Gastroesophageal sphincter (tissue), 4 donors: Measurements from ENCODE around the gene MAML3. TPM values are rescaled to one million over a fixed set of nuclear protein-coding genes. Genes with fewer than 3 reads are reported as not detected.

Experiments
- ATAC-seq: fragments of 150-250 bp; one replicate; pipeline ENCODE4 v1.9.1; 2016; ENCODE audit warnings: mild to moderate bottlenecking, moderate library complexity
- H3K27ac ChIP-seq, 4 donors: fragments of 200-600 bp; sonication (generic) in 3 of 4; 1 replicate in 3 of 4; 2 replicates in 1 of 4; pipeline ENCODE4 v1.5.1; 2016 to 2019
- H3K27me3 ChIP-seq: fragments of 200-600 bp; sonication (generic); one replicate; pipeline ENCODE4 v1.5.1; 2019
- H3K36me3 ChIP-seq, 2 donors: fragments of 200-600 bp; sonication (generic); one replicate each; pipeline ENCODE4 v1.5.1; 2019; ENCODE audit warnings: control low read depth in 1 of 2
- H3K4me1 ChIP-seq, 3 donors: fragments of 200-600 bp; sonication (generic); 1 replicate in 2 of 3; 2 replicates in 1 of 3; pipeline ENCODE4 v1.5.1; 2016 to 2019; ENCODE audit warnings: control low read depth in 2 of 3
- H3K4me3 ChIP-seq, 2 donors: fragments of 200-600 bp; sonication (generic); one replicate each; pipeline ENCODE4 v1.5.1; 2019; ENCODE audit warnings: mild to moderate bottlenecking in 1 of 2, moderate library complexity in 1 of 2
- H3K9me3 ChIP-seq, 3 donors: fragments of 200-600 bp; sonication (generic); one replicate each; pipeline ENCODE4 v1.5.1; 2017 to 2019; ENCODE audit warnings: control low read depth in 2 of 3
- CTCF ChIP-seq, 4 experiments: fragments of 200-600 bp in 2 of 4; fragments of 450-650 bp in 2 of 4; sonication (generic) in 1 of 4; IDR thresholded peaks; one replicate each; pipeline ENCODE4 v1.5.1; 2017 to 2019; ENCODE audit warnings: antibody characterized with exemption in 4 of 4, mild to moderate bottlenecking in 2 of 4, moderate library complexity in 2 of 4
- EP300 ChIP-seq: sonication (generic); formaldehyde crosslinking; IDR thresholded peaks from one replicate; pipeline ENCODE4 v1.6.1; 2017; ENCODE audit warnings: antibody characterized with exemption, mild to moderate bottlenecking
- POLR2A ChIP-seq, 2 donors: fragments of 450-650 bp; IDR thresholded peaks; one replicate each; pipeline ENCODE4 v1.6.1; 2017; ENCODE audit warnings: antibody characterized with exemption in 2 of 2, mild to moderate bottlenecking in 2 of 2, moderate library complexity in 1 of 2
- POLR2AphosphoS5 ChIP-seq: sonication (generic); formaldehyde crosslinking; IDR thresholded peaks from one replicate; pipeline ENCODE4 v1.6.1; 2017; ENCODE audit warnings: antibody characterized with exemption
- WGBS, 2 donors: methylation state at CpG; one replicate each; pipeline ENCODE4 v1.1.5; 2018; ENCODE audit warnings: low coverage in 1 of 2; 5-methylcytosine and 5-hydroxymethylcytosine counted together
- total RNA-seq, 4 donors: library from RNA; depleted of rRNA; stranded (reverse); fragments of >200 nt; gene quantifications; one replicate each; pipeline ENCODE4 v1.1.0, GENCODE V29; 2016

The MAML3 gene
- total RNA-seq, 4 donors from 2014 or later = 5.3 to 10.6 (median 9.3) TPM

- Histone ChIP-seq H3K4me3 (no peak overlapping the region), H3K27me3 (no peaks in the 10 kb centered on the region), H3K27ac (no peak overlapping the region), H3K36me3 (peaks cover 3 to 24% of the 10 kb centered on the region in 2 donors), H3K4me1 (peaks cover 0 to 4% (median 0%) of the 10 kb centered on the region in 3 donors), H3K9me3 (no peaks in the 10 kb centered on the region)
- ATAC-seq = no peak
- TF ChIP-seq POLR2AphosphoS5 (no peak), CTCF (IDR thresholded peaks at IDR 0.05) (no peak), POLR2A (IDR thresholded peaks at IDR 0.05) (no peak), EP300 (no peak)
- 84 to 85% methylated on average over 3 to 4 of the region's 4 CpGs for WGBS, 2 donors
Observed at GRCh38 chr4:139676913-139677585, 476.9 kb downstream of the MAML3 start.

- TF ChIP-seq POLR2AphosphoS5 (no peak), EP300 (no peak), POLR2A (IDR thresholded peaks at IDR 0.05) (no peak), CTCF (IDR thresholded peaks at IDR 0.05) (no peak)
- Histone ChIP-seq H3K4me3 (no peak overlapping the region), H3K27ac (no peak overlapping the region), H3K9me3 (no peaks in the 10 kb centered on the region), H3K4me1 (no peaks in the 10 kb centered on the region), H3K27me3 (no peaks in the 10 kb centered on the region), H3K36me3 (peaks cover 3 to 28% of the 10 kb centered on the region in 2 donors)
- 69 to 96% methylated on average over 1 to 2 of the region's 2 CpGs for WGBS, 2 donors
- no peak for ATAC-seq
Observed at GRCh38 chr4:139676365-139676764, 477.6 kb downstream of the MAML3 start.

- WGBS, 2 donors = 92 to 100% methylated on average over 4 to 9 of the region's 9 CpGs
- TF ChIP-seq EP300 (no peak), POLR2A (IDR thresholded peaks at IDR 0.05) (no peak), CTCF (IDR thresholded peaks at IDR 0.05) (no peak), POLR2AphosphoS5 (no peak)
- Histone ChIP-seq H3K4me1 (no peaks in the 10 kb centered on the region), H3K27ac (no peak overlapping the region), H3K9me3 (no peaks in the 10 kb centered on the region), H3K36me3 (peaks cover 3 to 28% of the 10 kb centered on the region in 2 donors), H3K4me3 (no peak overlapping the region), H3K27me3 (no peaks in the 10 kb centered on the region)
- ATAC-seq = no peak
Observed at GRCh38 chr4:139675651-139676050, 478.3 kb downstream of the MAML3 start.

- Histone ChIP-seq H3K36me3 (peaks cover 3 to 24% of the 10 kb centered on the region in 2 donors), H3K4me3 (no peak overlapping the region), H3K27ac (no peak overlapping the region), H3K9me3 (no peaks in the 10 kb centered on the region), H3K4me1 (peaks cover 0 to 6% (median 0%) of the 10 kb centered on the region in 3 donors), H3K27me3 (no peaks in the 10 kb centered on the region)
- WGBS, 2 donors = 70 to 86% methylated on average over 7 to 8 of the region's 10 CpGs
- no peak for ATAC-seq
- TF ChIP-seq CTCF (IDR thresholded peaks at IDR 0.05) (no peak), EP300 (no peak), POLR2AphosphoS5 (no peak)
Observed at GRCh38 chr4:139674875-139675550, 479.0 kb downstream of the MAML3 start.

GRCh38 chr4:139672732-139673131 is 481.3 kb downstream of the MAML3 start:
- Histone ChIP-seq H3K9me3 (no peaks in the 10 kb centered on the region), H3K4me3 (no peak overlapping the region), H3K36me3 (peaks cover 0 to 4% of the 10 kb centered on the region in 2 donors), H3K4me1 (peaks cover 0 to 28% (median 3%) of the 10 kb centered on the region in 3 donors), H3K27ac (no peak overlapping the region), H3K27me3 (no peaks in the 10 kb centered on the region)
- WGBS, 2 donors = 90% methylated on average over 2 of the region's 4 CpGs; no CpG with 5 or more reads in 1 of the 2 donors
- TF ChIP-seq CTCF (IDR thresholded peaks at IDR 0.05) = no peak
- no peak for TF ChIP-seq EP300
- TF ChIP-seq POLR2A (IDR thresholded peaks at IDR 0.05) = no peak
- no peak for TF ChIP-seq POLR2AphosphoS5
- ATAC-seq = no peak
